ENCODE results near the gene TTLL1.

Gene TTLL1

DNA sequence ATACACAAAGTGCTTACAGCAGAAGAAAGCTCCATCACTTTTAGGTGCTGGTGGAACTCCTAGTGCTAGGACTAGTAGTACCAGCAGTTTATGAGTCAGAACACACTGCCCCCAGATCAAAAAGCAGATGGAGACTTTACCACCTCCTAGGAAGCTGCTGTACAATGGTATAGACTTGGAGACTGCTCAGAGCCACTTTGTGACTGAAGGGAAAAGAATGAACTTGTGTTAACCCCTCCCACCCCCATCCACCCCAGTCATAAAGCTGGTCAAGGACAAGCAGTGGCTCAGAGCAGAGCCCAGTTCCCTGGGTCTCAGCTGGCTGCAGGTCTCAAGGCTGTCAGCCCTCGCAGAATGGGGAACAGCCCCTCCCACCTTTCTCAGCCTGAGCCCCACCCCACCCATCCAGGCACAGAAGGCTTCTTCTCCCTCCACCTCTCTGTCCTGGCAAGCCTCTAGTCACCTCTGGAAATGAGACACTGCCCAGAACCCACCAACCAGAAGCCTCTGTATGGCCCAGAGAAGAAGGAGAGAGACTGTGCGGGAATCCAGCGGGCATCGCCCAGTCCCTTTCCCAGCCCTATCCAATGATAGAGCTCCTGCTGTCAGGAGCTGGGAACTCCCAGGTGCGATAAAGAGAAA is 98.1 kb downstream of the TTLL1 start:
- DNase-seq = peak; percentile 85

DNA sequence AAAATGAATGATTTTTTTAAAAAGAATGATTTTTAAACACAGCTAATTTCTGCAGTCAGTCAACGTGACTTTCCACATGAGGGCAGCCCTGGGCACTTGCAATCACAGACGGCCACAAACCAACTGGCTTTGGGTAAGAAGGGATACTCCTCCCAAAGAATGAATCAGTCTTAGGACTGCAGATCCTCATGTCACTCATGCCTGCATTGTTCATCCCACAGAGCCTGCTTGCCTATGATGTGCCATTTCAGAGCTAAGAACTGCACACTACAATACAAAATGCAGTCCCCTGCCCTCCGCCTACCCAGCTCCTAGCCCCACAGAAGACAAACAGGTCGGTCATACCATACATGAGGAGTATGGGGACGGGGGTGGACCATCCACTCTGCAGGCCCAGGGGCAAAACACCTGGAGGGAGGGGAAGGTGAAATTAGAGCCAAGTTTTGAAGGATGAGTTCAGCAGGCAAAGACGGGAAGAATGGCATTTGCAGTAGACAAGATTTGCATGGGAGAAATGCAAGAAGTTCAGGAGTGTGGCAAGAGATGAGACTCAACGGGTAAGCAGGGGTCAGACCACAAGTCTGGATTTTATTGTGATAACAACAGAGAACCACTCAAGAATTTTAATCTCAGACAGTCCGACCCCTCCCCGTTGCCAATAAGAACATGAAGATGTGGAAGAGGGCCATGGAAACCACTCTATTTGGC is 98.9 kb downstream of the TTLL1 start:
- DNase-seq = peak; percentile 87

All from fibroblast of skin of abdomen (primary cell).